ENCODE data around the gene DISC1.

Gene DISC1

GRCh38 chr1:232020352-232020751 lies 393.8 kb downstream of the DISC1 start:
- no peak overlapping the region for H3K9ac ChIP-seq (ENCODE audit: low read length)
- no peaks in the 10 kb centered on the region for H3K9me3 ChIP-seq (ENCODE audit: insufficient read depth, low read length)
- H3K79me2 ChIP-seq (ENCODE audit: low read length): no peaks in the 10 kb centered on the region
- no peaks in the 10 kb centered on the region for H3K4me1 ChIP-seq (ENCODE audit: low read length)
- H3K27me3 ChIP-seq (ENCODE audit: low read depth, low read length): peaks cover 12% of the 10 kb centered on the region
- H3K27ac ChIP-seq (ENCODE audit: low read length): no peak overlapping the region
- no peak overlapping the region for H3K4me2 ChIP-seq (ENCODE audit: low read length)
- H2AFZ ChIP-seq (ENCODE audit: low read depth, low read length): no peak overlapping the region
- H3K4me3 ChIP-seq (ENCODE audit: low read length): no peak overlapping the region
- no peaks in the 10 kb centered on the region for H3K36me3 ChIP-seq (replicated peaks; ENCODE audit: low read depth, low read length)
- no peak for TF ChIP-seq CTCF (IDR thresholded peaks at IDR 0.05; ENCODE audit: low read depth, low read length)
- no peak for TF ChIP-seq EZH2phosphoT487 (IDR thresholded peaks at IDR 0.05; ENCODE audit: low read depth)
- no peaks in the 10 kb centered on the region for H4K20me1 ChIP-seq (ENCODE audit: insufficient read depth, low read length)

DNA sequence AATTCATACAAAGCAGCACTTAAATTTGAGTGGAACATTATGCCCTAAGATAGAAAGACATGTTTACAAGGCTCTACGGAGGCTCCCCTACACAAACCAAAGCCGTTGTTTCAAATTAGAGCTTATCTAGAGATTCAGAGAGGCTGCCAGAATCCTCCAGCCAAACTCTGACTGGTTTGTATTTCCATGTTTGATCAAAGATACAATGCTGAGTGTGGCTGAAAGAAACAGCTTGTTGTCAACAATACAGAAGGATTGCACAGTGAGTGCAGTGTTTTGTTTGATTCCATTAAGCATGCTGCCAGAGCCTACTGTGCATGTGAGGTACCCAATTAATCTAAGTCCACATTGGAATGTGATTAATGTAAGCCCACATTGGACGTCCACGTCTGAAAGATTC lies 402.7 kb downstream of the DISC1 start:
- TF ChIP-seq CTCF (IDR thresholded peaks at IDR 0.05; ENCODE audit: low read depth, low read length) (no peak), EZH2phosphoT487 (IDR thresholded peaks at IDR 0.05; ENCODE audit: low read depth) (no peak)
- Histone ChIP-seq H3K9ac (ENCODE audit: low read length) (no peak overlapping the region), H3K27me3 (ENCODE audit: low read depth, low read length) (peaks cover 13% of the 10 kb centered on the region; the same call in 1 of the 2 replicates), H3K79me2 (ENCODE audit: low read length) (no peaks in the 10 kb centered on the region), H3K27ac (ENCODE audit: low read length) (no peak overlapping the region), H3K36me3 (replicated peaks; ENCODE audit: low read depth, low read length) (no peaks in the 10 kb centered on the region), H3K4me3 (ENCODE audit: low read length) (no peak overlapping the region), H3K9me3 (ENCODE audit: insufficient read depth, low read length) (no peaks in the 10 kb centered on the region), H2AFZ (ENCODE audit: low read depth, low read length) (no peak overlapping the region), H4K20me1 (ENCODE audit: insufficient read depth, low read length) (no peaks in the 10 kb centered on the region), H3K4me1 (ENCODE audit: low read length) (no peaks in the 10 kb centered on the region), H3K4me2 (ENCODE audit: low read length) (no peak overlapping the region)

- no peaks in the 10 kb centered on the region for H3K9me3 ChIP-seq (ENCODE audit: insufficient read depth, low read length)
- H3K9ac ChIP-seq (ENCODE audit: low read length): no peak overlapping the region
- H4K20me1 ChIP-seq (ENCODE audit: insufficient read depth, low read length): no peaks in the 10 kb centered on the region
- H3K36me3 ChIP-seq (replicated peaks; ENCODE audit: low read depth, low read length): no peaks in the 10 kb centered on the region
- H3K79me2 ChIP-seq (ENCODE audit: low read length): no peaks in the 10 kb centered on the region
- H3K27me3 ChIP-seq (ENCODE audit: low read depth, low read length): peaks cover 13% of the 10 kb centered on the region; the same call in 1 of the 2 replicates
- no peak overlapping the region for H3K27ac ChIP-seq (ENCODE audit: low read length)
- H3K4me2 ChIP-seq (ENCODE audit: low read length): no peak overlapping the region
- H3K4me3 ChIP-seq (ENCODE audit: low read length): no peak overlapping the region
- H3K4me1 ChIP-seq (ENCODE audit: low read length): no peaks in the 10 kb centered on the region
- H2AFZ ChIP-seq (ENCODE audit: low read depth, low read length): no peak overlapping the region
- TF ChIP-seq CTCF (IDR thresholded peaks at IDR 0.05; ENCODE audit: low read depth, low read length): no peak
- no peak for TF ChIP-seq EZH2phosphoT487 (IDR thresholded peaks at IDR 0.05; ENCODE audit: low read depth)
Measured at GRCh38 chr1:232031156-232031555, 404.6 kb downstream of the DISC1 start.

DNA sequence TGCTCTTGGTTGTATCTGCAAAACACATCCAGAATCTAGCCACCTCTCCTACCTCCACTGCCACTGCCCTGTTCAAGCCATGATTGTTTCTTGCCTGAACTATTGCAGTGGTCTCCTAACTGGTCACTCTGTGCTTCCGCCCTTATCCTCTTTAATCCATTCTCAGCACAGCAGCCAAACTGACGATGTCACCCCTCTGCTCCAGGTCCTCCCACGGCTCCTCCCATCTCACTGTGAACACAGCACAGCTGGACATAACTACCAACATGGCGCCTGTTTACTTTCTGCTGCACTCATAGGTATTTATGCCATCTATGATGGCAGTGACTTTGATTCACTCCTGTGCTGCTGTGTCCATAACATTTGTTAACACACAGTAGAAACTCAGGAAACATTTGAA lies 406.7 kb downstream of the DISC1 start:
- Histone ChIP-seq H3K4me1 (ENCODE audit: low read length) (no peaks in the 10 kb centered on the region), H3K27me3 (ENCODE audit: low read depth, low read length) (peaks cover 8% of the 10 kb centered on the region; the same call in 1 of the 2 replicates), H3K4me2 (ENCODE audit: low read length) (no peak overlapping the region), H3K4me3 (ENCODE audit: low read length) (no peak overlapping the region), H3K36me3 (replicated peaks; ENCODE audit: low read depth, low read length) (no peaks in the 10 kb centered on the region), H3K27ac (ENCODE audit: low read length) (no peak overlapping the region), H2AFZ (ENCODE audit: low read depth, low read length) (no peak overlapping the region), H3K9ac (ENCODE audit: low read length) (no peak overlapping the region), H4K20me1 (ENCODE audit: insufficient read depth, low read length) (no peaks in the 10 kb centered on the region), H3K79me2 (ENCODE audit: low read length) (no peaks in the 10 kb centered on the region), H3K9me3 (ENCODE audit: insufficient read depth, low read length) (no peaks in the 10 kb centered on the region)
- TF ChIP-seq EZH2phosphoT487 (IDR thresholded peaks at IDR 0.05; ENCODE audit: low read depth) (no peak), CTCF (IDR thresholded peaks at IDR 0.05; ENCODE audit: low read depth, low read length) (no peak)
